DND-41 (cell line): ENCODE measurements around the gene SUV39H2.

ENCODE experiments used
- ATAC-seq: fragments of 200-7000 bp; cut with Tn5 transposase; 3 replicates; pipeline ENCODE4 v1.9.1; 2021; ENCODE audit warnings: low read depth; ENCODE audit not compliant: insufficient read depth
- DNase-seq: peaks from one replicate; pipeline ENCODE4 v3.0.0-alpha.2; 2020
- H2AFZ ChIP-seq: 2 replicates; pipeline ENCODE4 v1.6.0; 2012; ENCODE audit warnings: low read depth, low read length
- H3K27ac ChIP-seq: 2 replicates; pipeline ENCODE4 v1.5.1; 2012; ENCODE audit warnings: low read length, inconsistent platforms
- H3K27me3 ChIP-seq: fragments of 200-600 bp; sonication (generic); 2 replicates; pipeline ENCODE4 v1.6.0; 2012; ENCODE audit warnings: low read length, mild to moderate bottlenecking, inconsistent platforms; ENCODE audit not compliant: insufficient read depth, poor library complexity
- H3K36me3 ChIP-seq: 2 replicates; pipeline ENCODE4 v1.5.1; 2012; ENCODE audit warnings: low read length, inconsistent platforms; ENCODE audit not compliant: insufficient read depth
- H3K4me1 ChIP-seq: 2 replicates; pipeline ENCODE4 v1.5.1; 2012; ENCODE audit warnings: mild to moderate bottlenecking, low read length; ENCODE audit not compliant: insufficient read depth
- H3K4me2 ChIP-seq: 2 replicates; pipeline ENCODE4 v1.6.0; 2012; ENCODE audit warnings: mild to moderate bottlenecking, moderate library complexity, low read length, inconsistent platforms; ENCODE audit not compliant: insufficient read depth
- H3K4me3 ChIP-seq, 2 experiments: fragments of 200-600 bp in 1 of 2; shearing (Covaris generic) in 1 of 2; 2 replicates each; pipeline ENCODE4 v1.5.1; 2012 to 2016; ENCODE audit warnings: inconsistent platforms in 2 of 2, low read length in 2 of 2, mild to moderate bottlenecking in 2 of 2, low read depth in 1 of 2, moderate library complexity in 1 of 2
- H3K79me2 ChIP-seq: 2 replicates; pipeline ENCODE4 v1.6.0; 2012; ENCODE audit warnings: low read length, inconsistent platforms; ENCODE audit not compliant: insufficient read depth
- H3K9ac ChIP-seq: 2 replicates; pipeline ENCODE4 v1.6.0; 2012; ENCODE audit warnings: low read depth, mild to moderate bottlenecking, inconsistent platforms, low read length, moderate library complexity
- H3K9me3 ChIP-seq: 2 replicates; pipeline ENCODE4 v1.5.1; 2012; ENCODE audit warnings: low read length, moderate library complexity, mild to moderate bottlenecking, inconsistent platforms; ENCODE audit not compliant: insufficient read depth, severe bottlenecking
- H4K20me1 ChIP-seq: 2 replicates; pipeline ENCODE4 v1.6.0; 2012; ENCODE audit warnings: low read length; ENCODE audit not compliant: insufficient read depth
- EZH2 ChIP-seq: IDR thresholded peaks from 3 replicates; pipeline ENCODE4 v1.6.1; 2012; ENCODE audit warnings: borderline replicate concordance, low read depth, mild to moderate bottlenecking, moderate library complexity, low read length, inconsistent platforms; ENCODE audit not compliant: severe bottlenecking
- TF ChIP-seq, protein P1 (sequence below): IDR thresholded peaks from 2 replicates; pipeline ENCODE4 v1.5.1; 2012; ENCODE audit warnings: borderline replicate concordance, low read length, moderate library complexity, mild to moderate bottlenecking; ENCODE audit not compliant: poor library complexity, severe bottlenecking; ENCODE audit errors: extremely low read depth

Gene SUV39H2

GRCh38 chr10:14949291-14949690, 70.6 kb downstream of the SUV39H2 start:
- H3K9me3 ChIP-seq: no peaks in the 10 kb centered on the region
- no peaks in the 10 kb centered on the region for H3K27me3 ChIP-seq
- ATAC-seq (no peak), DNase-seq (no peak)
- H3K9ac ChIP-seq: no peak overlapping the region
- peaks cover 73% of the 10 kb centered on the region for H3K36me3 ChIP-seq
- H3K79me2 ChIP-seq: peaks cover 81% of the 10 kb centered on the region
- H4K20me1 ChIP-seq: peaks cover 22% of the 10 kb centered on the region
- no peak for TF ChIP-seq EZH2
- TF ChIP-seq, protein P1, sequence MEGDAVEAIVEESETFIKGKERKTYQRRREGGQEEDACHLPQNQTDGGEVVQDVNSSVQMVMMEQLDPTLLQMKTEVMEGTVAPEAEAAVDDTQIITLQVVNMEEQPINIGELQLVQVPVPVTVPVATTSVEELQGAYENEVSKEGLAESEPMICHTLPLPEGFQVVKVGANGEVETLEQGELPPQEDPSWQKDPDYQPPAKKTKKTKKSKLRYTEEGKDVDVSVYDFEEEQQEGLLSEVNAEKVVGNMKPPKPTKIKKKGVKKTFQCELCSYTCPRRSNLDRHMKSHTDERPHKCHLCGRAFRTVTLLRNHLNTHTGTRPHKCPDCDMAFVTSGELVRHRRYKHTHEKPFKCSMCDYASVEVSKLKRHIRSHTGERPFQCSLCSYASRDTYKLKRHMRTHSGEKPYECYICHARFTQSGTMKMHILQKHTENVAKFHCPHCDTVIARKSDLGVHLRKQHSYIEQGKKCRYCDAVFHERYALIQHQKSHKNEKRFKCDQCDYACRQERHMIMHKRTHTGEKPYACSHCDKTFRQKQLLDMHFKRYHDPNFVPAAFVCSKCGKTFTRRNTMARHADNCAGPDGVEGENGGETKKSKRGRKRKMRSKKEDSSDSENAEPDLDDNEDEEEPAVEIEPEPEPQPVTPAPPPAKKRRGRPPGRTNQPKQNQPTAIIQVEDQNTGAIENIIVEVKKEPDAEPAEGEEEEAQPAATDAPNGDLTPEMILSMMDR: no peak
- no peak overlapping the region for H3K4me3 ChIP-seq
- H3K27ac ChIP-seq: no peak overlapping the region
- H2AFZ ChIP-seq: no peak overlapping the region
- H3K4me2 ChIP-seq: no peak overlapping the region
- H3K4me1 ChIP-seq: peaks cover 34% of the 10 kb centered on the region

GRCh38 chr10:14952851-14953423, 74.3 kb downstream of the SUV39H2 start:
- Histone ChIP-seq H3K9me3 (no peaks in the 10 kb centered on the region), H3K36me3 (peaks cover 38% of the 10 kb centered on the region), H3K4me3 (peak overlapping the region; percentile 64 to 78), H3K79me2 (peaks cover 69% of the 10 kb centered on the region), H3K27me3 (no peaks in the 10 kb centered on the region), H2AFZ (peak overlapping the region; percentile 82), H4K20me1 (peaks cover 16% of the 10 kb centered on the region), H3K4me1 (peaks cover 46% of the 10 kb centered on the region), H3K9ac (peak overlapping the region; percentile 84), H3K4me2 (peak overlapping the region; percentile 81), H3K27ac (peak overlapping the region; percentile 96)
- no peak for DNase-seq
- no peak for ATAC-seq
- TF ChIP-seq, protein P1: peak; percentile 17
- TF ChIP-seq EZH2: no peak

GRCh38 chr10:14953424-14954000, 74.8 kb downstream of the SUV39H2 start:
- ATAC-seq: peak; percentile 61
- Histone ChIP-seq H2AFZ (peak overlapping the region; percentile 82), H3K27ac (peak overlapping the region; percentile 96), H3K4me2 (peak overlapping the region; percentile 81), H3K36me3 (peaks cover 33% of the 10 kb centered on the region), H3K9me3 (no peaks in the 10 kb centered on the region), H3K4me3 (peak overlapping the region; percentile 64 to 78), H3K9ac (peak overlapping the region; percentile 84), H3K27me3 (no peaks in the 10 kb centered on the region), H4K20me1 (peaks cover 16% of the 10 kb centered on the region), H3K79me2 (peaks cover 63% of the 10 kb centered on the region), H3K4me1 (peaks cover 46% of the 10 kb centered on the region)
- no peak for TF ChIP-seq EZH2
- TF ChIP-seq, protein P1: no peak
- no peak for DNase-seq
